Activated CD8-positive, alpha-beta memory T cell treated with anti-CD3 and anti-CD28 coated beads, Interleukin-2, amount 50 U/mL, for 1 hour (primary cell): Measurements from ENCODE around the gene CKAP5.
"Not testable (repeated sequence)": the region's sequence is repeated elsewhere in the genome, so short reads cannot be mapped to it uniquely, and the experiment has no call there.

Experiments
- DNase-seq: peaks from one replicate; pipeline ENCODE4 v3.0.0-alpha.2; 2020; ENCODE audit errors: extremely low read depth

The CKAP5 gene

DNA sequence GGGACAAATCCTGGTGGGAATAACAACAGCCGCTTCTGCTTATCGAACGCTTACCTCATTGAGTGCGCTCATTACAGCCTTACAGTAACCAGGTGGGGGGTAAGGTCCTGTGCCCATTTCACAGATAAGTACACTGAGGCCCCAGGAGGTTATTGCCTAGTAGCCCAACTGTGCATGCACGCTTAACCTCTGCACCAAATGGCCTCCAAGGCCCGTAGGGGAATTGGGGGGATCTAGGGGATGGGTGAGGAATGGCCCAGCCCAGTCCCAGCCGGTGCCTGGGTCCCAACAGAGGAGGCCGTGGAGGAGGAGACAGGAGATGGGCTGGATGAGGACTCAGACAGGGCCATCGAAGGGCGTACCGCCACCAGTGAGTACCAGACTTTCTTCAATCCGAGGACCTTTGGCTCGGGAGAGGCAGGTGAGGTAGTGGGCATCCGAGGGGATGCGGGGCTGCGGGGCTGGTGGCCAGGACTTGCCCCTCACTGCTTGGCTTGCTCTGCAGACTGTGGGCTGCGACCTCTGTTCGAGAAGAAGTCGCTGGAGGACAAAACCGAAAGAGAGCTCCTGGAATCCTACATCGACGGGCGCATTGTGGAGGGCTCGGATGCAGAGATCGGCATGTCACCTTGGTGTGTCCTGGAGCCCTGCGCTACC lies 119.7 kb downstream of the CKAP5 start:
- no peak for DNase-seq

DNA sequence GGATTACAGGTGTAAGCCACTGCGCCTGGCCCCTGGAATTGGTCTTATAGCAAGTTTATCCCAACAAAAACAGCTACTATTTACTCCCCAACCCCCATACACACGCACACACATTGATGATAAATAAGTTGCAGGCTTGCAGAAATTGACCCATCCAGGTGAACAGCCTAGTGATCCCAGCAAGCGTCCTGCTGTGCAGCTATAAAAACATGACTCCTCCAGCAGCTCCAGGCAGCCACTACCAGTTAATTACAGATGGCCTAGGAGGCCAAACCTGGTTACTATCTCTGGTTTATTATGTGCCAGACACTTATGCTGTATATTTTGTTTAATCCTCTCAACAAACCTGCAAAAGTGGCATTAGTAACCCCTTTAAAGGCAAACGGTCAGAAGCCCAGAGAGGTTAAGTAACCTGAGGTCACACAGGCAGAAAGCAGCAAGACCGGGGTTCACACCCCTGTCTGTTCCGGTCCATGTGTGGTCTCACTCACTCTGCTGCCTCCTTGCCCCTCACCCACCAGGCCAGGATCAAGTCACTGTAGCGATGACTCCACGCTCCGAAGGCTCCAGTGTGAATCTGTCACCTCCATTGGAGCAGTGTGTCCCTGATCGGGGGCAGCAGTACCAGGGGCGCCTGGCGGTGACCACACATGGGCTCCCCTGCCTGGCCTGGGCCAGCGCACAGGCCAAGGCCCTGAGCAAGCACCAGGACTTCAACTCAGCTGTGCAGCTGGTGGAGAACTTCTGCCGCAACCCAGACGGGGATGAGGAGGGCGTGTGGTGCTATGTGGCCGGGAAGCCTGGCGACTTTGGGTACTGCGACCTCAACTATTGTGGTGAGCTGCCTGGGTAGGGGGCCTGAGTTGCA lies 120.5 kb downstream of the CKAP5 start:
- DNase-seq: no peak

DNA sequence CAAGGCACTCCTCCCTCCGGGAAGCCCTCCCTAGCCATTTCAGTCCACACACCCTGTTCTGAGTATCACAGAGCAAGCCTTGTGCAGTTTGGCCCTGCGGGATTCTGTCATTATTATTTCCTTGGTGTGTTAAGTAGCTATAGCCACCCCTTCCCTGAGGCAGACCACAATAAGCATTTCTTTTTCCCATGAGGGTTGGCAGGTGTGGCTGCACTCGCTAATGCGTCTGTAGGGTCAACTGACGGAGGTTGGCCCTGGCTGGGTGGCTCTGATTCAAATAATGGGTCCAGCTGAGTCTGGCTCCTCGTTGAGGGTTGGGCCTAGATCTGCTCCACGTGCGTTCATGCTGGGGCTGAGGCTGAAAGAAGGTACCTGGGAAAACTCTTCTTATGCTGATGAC lies 122.0 kb downstream of the CKAP5 start:
- no peak for DNase-seq

DNA sequence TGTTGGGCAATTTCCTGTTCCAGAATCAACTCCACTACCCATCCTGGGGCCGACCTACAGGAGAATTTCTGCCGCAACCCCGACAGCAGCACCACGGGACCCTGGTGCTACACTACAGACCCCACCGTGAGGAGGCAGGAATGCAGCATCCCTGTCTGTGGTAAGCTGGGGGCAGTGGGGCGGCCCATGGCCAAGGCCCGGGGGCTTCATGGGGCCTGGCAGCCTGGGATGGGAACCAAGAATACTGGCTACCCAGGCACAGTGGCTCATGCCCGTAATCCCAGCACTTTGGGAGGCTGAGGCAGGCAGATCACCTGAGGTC lies 122.8 kb downstream of the CKAP5 start:
- DNase-seq: no peak

DNA sequence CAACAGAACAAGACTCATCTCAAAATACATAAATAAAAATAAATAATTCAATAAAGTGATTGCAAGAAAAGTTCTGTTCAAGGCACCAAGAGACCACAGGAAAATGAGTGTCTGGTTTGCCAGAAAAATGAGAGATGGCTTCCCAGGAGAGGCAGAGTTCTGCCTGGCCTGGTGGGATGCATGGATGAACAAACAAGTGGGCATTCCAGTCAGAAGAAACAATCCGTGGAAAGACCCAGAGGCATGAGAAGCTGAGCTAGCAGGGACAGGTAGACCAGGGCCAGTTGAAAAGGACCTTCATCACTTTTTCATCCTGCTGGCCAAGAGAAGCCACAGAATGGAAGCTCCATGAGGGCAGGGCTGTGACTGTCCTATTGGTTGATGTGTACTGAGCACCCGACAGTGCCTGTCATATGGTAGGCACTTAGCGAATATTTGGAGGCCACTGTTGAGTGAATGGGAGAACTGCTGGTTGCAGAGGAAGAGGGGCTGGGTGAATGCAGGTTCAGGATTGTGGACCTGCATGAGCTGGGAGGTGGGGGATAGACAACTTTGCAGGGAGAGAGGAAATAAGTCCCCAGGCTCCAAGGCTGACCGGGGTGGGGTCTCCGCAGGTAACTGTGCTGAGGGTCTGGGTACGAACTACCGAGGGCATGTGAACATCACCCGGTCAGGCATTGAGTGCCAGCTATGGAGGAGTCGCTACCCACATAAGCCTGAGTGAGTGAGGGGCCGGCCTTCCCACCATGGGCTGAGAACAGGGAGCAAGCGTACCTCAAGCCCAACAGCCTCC lies 123.3 kb downstream of the CKAP5 start:
- DNase-seq: no peak

DNA sequence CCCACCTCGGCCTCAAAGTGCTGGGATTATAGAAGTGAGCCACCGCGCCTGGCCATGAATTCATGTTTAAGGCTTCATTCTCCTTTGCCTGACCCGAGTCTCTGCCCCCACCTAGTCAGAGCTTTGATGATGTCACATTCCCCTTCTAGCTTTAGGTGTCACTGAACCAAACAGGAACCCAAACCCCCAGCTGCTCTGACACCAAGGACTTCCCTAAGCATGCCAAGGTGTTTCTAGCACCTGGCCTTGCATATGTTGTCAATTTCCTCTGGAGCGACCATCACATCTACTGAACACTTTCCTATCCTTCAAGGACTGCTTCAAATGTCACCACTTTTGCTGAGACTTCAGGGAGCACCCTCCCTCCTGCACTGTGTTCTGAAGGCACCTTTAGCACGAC lies 124.8 kb downstream of the CKAP5 start:
- no peak for DNase-seq

DNA sequence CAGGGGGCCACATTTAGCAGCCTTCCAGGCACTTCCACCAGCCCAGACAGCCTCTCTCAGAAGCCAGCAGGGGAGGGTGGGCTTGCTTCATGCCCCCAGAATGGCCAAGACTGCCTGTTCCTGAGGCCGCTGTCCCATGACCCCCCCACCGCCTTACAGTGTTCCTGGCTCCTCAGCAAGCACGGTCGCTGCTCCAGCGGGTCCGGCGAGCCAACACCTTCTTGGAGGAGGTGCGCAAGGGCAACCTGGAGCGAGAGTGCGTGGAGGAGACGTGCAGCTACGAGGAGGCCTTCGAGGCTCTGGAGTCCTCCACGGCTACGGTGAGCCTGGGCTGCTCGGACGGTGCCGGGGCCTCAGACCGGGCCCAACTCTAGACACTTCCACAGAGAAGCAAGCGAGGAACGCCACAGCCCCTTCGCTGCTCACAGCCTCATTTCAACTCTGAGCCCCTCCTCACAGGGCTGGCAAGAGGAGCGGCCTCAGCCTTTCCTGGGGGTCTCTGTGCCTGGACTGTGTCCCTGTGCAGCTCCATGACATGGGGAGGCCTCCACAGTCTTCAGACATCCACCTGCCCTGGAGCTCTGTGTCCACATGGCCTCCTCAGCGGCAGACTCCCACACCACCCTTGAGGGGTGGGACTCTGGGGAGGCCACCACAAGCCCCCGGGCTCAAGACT lies 126.4 kb downstream of the CKAP5 start:
- DNase-seq: no peak

DNA sequence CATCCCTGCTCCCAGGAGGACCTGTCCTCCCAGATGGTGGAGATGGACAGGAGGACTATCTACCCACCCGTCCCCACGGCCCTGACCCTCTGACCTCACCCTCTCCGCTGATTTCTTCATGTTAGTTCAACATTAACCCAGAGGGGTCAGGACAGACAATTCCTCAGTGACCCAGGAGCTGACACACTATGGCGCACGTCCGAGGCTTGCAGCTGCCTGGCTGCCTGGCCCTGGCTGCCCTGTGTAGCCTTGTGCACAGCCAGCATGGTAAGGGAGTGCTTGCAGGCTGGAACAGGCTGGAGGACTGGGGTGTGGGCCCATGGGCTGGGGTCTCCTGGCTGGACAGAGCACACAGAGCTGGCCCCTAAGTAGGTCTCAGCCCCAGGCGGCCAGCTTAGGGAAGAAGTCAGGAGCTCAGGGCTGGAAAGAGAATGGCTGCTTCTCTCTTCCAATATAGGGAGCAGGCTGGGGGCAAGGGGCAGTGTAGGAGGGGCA lies 127.0 kb downstream of the CKAP5 start, which contains the start of gene F2:
Gene F2 (plus strand): TSS at position 166 of the 495 bp plus-strand sequence. CDS start 23 bp downstream, at position 189.
- DNase-seq: no peak

DNA sequence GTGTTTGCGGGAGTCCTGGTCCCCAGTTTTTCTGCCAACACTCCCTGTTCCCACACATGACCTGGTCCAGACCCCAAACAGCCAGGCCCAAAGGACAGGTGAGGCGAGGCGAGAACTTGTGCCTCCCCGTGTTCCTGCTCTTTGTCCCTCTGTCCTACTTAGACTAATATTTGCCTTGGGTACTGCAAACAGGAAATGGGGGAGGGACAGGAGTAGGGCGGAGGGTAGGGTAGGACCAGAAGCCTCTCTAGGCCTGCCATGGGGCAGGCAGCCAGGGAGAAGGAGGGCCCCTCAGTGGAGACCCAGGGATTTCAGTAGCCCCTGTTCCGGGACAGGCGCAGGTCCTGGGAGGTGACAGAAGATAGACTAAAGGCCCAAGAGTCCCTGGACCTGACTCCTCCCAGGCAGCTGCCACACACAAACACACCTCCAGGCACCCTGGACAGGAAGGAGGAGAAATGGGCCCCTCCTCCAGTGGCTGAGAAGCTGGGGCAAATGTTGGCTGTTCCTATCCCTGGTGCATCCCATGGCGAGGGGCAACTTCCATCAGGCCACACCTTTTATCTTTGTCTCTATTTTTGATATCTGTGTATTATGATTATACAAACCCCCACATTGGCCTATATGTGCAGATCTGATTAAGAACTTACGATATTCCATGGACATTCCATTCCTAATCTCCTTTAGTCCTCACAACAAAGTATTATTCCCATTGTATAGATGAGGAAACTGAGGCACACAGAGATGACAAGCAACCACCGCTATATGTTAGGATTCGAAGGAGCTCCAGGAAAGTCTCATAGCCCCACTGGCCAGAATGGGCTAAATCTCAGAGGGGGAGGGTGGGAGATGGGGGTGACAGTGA lies 127.7 kb downstream of the CKAP5 start:
- DNase-seq: no peak

DNA sequence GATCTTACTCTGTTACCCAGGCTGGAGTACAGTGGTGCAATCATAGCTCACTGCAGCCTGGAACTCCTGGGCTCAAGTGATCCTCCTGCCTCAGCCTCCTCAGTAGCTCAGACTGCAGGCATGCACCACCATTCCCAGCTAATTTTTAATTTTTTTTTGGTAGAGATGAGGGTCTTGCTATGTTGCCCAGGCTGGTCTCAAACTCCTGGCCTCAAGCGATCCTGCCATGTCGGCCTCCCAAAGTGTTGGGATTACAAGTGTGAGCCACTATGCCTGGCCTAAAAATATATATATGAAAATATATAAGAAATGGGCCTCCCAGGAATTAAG lies 128.3 kb downstream of the CKAP5 start:
- DNase-seq: not testable (repeated sequence)

DNA sequence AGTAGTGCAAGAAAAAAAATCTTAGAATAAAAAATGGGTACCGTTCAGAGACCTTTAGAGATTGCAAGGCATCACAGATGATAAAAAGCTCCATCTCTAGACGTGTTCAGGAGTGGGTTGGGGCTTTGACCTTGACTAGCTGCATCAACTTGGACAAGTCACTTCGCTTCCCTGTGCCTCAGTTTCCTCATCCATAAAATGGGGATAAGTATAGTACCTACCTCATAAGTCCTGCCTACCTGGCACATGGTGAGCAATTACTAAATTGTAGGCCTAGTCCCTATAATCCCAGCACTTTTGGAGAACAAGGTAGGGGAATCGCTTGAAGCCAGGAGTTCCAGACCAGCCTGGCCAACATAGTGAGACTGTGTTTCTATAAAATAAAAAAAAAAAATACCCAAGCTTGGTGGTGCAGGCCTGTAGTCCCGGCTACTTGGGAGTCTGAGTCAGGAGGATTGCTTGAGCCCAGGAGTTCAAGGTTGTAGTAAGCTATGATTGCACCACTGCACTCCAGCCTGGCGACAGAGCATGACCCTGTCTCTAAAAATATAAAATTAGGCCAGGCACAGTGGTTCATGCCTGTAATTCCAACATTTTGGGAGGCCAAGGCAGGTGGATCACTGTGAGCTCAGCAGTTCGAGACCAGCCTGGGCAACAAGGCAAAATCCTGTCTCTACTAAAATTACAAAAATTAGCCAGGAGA lies 133.1 kb downstream of the CKAP5 start:
- DNase-seq: no peak

DNA sequence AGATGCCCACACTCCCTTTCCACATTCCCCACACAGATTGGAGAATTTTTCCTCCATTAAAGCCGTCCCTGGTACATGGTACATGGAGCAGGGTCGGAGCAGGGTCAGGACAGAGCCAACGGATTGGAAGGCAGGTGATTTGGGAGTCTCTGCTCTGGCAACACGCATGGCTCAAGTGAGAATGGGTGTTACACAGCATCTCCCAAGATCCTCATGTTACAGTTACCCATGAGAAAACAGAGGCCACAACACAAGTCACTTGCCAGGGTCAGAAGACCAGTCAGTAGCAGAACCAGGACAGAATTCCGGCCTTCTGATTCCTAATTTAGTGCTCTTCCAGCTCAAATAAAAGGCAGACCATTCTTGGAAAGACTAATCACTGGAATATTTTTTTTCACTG lies 134.8 kb downstream of the CKAP5 start:
- DNase-seq: no peak

DNA sequence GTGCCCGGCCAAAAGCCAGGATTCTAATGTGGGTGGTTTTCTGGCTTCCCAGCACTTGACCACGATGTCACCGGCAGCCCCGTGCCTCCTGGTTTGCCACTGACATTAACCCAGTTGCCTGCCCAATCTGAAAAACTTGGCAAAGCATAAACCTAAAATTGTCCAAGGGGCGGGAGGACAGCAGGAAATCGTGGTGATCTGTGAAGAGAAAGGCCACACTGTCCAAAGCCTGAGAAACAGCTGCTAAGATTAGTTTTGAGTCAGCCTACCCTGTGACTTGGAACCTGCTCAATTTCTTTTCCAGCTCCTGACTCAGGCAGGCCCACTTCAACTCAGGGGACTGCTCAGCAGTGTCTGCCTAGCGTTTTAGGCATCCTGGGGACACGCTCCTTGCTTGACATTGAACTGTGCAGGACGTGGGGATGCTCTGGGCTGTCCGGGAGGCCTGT lies 135.2 kb downstream of the CKAP5 start:
- no peak for DNase-seq

DNA sequence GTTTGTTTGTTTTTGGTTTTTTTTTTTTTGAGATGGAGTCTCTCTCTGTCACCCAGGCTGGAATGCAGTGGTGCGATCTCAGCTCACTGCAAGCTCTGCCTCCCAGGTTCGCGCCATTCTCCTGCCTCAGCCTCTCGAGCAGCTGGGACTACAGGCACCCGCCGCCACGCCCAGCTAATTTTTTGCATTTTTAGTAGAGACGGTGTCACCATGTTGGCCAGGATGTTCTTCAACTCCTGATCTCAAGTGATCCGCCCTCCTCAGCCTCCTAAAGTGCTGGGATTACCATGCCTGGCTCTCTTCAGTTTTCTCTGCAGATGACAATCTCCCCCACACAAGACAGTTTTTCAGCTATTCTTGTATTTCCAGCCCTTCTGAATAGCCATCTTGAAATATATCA lies 136.7 kb downstream of the CKAP5 start:
- not testable (repeated sequence) for DNase-seq

DNA sequence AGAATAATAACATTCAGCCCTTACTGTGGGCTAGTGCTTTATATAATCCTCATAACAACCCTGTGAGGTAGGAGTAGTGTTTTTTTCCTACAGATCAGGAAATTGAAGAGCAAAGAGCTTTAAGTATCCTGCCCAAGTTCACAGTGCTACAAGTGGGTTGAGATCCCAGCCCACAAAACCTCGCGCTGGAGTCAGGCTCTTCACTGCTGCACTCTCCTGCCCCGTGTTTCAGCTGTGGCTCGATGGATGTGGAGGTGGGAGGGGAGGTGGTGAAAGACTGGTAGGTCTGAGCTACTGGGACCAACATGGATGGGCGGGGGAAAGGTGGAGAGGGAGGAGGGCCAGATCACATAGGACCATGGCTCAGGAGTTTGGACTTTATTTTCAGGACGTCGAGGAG lies 139.2 kb downstream of the CKAP5 start:
- no peak for DNase-seq

DNA sequence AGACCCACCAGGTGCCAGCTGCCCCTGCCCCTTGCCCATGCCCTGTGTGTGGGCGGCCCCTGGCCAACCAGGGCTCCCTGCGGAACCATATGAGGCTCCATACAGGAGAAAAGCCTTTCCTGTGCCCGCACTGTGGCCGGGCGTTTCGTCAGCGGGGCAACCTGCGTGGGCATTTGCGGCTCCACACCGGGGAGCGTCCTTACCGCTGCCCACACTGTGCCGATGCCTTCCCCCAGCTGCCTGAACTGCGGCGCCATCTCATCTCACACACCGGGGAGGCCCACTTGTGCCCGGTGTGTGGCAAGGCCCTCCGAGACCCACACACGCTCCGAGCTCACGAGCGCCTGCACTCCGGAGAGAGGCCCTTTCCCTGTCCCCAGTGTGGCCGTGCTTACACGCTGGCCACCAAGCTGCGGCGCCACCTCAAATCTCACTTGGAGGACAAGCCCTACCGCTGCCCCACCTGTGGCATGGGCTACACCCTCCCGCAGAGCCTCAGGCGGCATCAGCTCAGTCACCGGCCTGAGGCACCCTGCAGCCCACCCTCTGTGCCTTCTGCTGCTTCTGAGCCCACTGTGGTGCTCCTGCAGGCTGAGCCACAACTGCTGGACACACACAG lies 140.9 kb downstream of the CKAP5 start:
- DNase-seq: no peak

DNA sequence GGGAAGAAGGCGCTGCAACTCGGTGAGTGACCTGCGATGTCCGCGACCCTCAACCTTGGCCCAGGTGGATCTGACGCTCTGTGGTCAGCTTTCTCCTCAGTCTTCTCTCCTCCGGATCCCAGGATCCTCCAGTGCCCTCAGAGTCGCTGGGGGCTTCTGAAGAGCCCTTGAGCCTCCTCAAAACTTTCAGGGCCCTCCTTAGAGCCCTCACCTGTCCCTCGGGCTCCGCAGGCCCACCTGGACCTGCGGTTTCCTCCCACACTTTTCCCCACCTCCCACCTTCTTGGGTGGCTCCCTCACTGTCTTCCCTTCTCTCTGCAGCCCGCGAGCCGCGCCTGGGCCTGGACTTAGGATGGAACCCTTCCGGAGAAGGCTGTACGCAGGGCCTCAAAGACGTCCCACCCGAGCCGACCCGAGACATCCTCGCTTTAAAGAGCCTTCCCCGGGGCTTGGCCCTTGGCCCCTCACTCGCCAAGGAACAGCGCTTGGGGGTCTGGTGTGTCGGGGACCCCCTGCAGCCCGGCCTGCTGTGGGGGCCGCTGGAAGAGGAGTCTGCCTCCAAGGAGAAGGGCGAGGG lies 144.9 kb downstream of the CKAP5 start:
- DNase-seq: no peak

DNA sequence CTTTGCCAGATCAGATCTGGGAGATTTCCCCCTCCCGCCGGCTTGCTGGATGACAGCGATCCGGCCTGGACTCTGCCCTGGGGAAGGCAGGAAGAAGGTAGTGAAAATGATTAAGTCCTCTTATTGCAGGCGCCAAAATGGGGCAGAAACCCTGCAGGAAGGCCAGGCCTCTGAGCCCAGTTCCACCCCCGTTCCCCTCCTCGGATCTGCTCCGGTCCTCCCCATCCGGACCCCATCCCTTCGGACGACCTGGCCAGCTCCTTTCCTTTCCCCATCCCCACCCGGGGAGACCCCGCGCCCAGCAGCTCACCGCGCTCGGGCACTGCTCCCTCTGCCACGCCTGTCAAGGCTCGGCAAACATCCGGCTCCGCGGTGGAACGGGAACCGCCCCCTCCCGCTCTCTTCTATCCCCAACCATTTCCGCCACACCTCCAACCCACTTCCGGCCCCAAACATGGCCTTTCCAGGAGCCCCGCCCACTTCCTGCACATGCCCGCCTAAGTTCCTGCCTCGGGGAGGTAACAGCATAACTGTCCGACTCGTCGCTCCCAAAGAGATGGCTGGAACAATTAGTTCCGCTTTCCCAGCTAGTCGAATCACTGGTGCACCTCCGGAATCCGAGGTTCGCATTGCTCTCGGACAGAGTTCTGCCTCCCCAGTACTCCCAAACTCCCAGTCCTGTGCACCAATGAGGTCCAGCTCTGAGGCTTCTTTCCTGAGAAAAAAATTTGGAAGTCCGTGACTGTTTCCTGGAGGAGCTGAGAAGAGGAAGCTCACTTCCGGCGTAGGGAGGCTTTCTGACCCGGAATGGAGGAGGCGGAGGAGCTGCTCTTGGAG lies 145.6 kb downstream of the CKAP5 start, which contains the start of the genes ARHGAP1 and ZNF408:
Gene ARHGAP1 (minus strand): TSS at position 379 of the 837 bp plus-strand sequence. CDS start 4,512 bp downstream, outside the sequence.
Gene ZNF408 (plus strand): TSS at position 791 of the 837 bp plus-strand sequence. CDS start 17 bp downstream, at position 808.
- peak; percentile 99 for DNase-seq
